Measurements from ENCODE around the gene STAC2.

The STAC2 gene

GRCh38 chr17:39165178-39165840, 60.4 kb downstream of the STAC2 start:
- DNase-seq (ENCODE audit: low read depth in 2 of 2), result no peak

- peak; percentile 66 to 71 for DNase-seq (ENCODE audit: low read depth in 2 of 2)
Measured at GRCh38 chr17:39164675-39165143, 61.0 kb downstream of the STAC2 start.

DNA sequence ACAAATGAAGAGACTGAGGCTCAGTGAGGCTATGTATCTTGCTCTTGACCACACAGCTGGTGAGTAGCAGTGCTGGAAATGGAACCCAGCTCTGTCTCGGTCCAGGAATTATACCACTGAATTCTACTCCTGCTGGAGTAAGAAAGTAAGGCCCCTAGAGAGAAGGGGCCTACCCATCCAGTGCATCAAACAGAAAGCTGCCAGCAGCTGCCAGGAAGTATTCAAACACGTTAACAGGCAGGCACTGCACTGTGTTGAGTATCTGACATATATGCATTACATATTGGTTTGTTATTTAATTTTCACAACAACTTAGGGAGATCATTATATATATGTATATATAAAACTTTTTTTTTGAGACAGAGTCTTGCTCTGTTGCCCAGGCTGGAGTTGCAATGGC, 63.8 kb downstream of the STAC2 start:
- DNase-seq (ENCODE audit: low read depth in 2 of 2), result no peak
